ENCODE measurements around the gene DYNLT1.

DNA sequence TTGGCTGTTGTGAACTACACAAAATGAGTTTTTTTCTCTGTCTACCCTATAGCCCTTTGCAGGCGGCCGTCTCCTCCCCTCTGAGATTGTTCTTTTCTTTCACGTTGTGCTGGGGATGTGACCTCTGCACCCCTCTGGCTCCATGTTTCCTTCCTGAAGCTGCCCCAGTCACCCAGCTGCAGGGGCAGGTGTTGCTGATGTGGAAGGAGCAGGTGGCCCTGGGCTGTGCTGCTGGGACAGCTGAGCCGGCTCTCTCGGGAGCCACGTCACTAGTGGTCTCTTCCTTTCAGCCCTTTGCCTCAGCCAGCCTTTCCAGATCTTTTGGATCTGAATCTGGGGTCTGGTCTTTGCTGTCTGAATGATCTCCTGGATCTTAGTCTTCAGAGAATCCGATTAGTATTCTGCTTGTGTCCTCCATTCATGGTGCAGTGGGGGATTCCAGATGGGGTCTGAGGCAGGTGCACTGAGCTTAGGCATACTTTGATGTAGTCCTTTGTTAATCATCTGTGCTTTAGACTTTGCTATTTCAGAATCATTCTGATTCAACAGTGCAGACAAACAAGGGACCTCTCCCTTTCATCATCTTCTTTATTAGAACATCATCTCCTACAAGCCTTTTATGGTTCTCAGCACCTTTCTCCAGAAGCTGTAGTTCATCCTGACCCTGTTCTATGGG lies 53.3 kb downstream of the DYNLT1 start:
- TF ChIP-seq, protein P1, sequence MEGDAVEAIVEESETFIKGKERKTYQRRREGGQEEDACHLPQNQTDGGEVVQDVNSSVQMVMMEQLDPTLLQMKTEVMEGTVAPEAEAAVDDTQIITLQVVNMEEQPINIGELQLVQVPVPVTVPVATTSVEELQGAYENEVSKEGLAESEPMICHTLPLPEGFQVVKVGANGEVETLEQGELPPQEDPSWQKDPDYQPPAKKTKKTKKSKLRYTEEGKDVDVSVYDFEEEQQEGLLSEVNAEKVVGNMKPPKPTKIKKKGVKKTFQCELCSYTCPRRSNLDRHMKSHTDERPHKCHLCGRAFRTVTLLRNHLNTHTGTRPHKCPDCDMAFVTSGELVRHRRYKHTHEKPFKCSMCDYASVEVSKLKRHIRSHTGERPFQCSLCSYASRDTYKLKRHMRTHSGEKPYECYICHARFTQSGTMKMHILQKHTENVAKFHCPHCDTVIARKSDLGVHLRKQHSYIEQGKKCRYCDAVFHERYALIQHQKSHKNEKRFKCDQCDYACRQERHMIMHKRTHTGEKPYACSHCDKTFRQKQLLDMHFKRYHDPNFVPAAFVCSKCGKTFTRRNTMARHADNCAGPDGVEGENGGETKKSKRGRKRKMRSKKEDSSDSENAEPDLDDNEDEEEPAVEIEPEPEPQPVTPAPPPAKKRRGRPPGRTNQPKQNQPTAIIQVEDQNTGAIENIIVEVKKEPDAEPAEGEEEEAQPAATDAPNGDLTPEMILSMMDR (conservative IDR thresholded peaks at IDR 0.05; ENCODE audit: low read depth in 2 of 2): no peak
- TF ChIP-seq POLR2AphosphoS5 (IDR thresholded peaks at IDR 0.05; ENCODE audit: low read depth) (no peak), EZH2 (IDR thresholded peaks at IDR 0.05; ENCODE audit: low read depth, unreplicated experiment) (no peak), CREB1 (CRISPR knock-in tag; IDR thresholded peaks at IDR 0.05; ENCODE audit: low read depth) (no peak), ZNF331 (CRISPR knock-in tag; IDR thresholded peaks at IDR 0.05; ENCODE audit: low read depth) (no peak), STAT1 (IDR thresholded peaks at IDR 0.05; ENCODE audit: unreplicated experiment) (no peak), JUNB (IDR thresholded peaks at IDR 0.05; ENCODE audit: unreplicated experiment) (no peak), EZH2phosphoT487 (IDR thresholded peaks at IDR 0.05; ENCODE audit: unreplicated experiment) (no peak), NANOG (IDR thresholded peaks at IDR 0.05; ENCODE audit: borderline replicate concordance) (no peak)
- TF ChIP-seq, protein P2, sequence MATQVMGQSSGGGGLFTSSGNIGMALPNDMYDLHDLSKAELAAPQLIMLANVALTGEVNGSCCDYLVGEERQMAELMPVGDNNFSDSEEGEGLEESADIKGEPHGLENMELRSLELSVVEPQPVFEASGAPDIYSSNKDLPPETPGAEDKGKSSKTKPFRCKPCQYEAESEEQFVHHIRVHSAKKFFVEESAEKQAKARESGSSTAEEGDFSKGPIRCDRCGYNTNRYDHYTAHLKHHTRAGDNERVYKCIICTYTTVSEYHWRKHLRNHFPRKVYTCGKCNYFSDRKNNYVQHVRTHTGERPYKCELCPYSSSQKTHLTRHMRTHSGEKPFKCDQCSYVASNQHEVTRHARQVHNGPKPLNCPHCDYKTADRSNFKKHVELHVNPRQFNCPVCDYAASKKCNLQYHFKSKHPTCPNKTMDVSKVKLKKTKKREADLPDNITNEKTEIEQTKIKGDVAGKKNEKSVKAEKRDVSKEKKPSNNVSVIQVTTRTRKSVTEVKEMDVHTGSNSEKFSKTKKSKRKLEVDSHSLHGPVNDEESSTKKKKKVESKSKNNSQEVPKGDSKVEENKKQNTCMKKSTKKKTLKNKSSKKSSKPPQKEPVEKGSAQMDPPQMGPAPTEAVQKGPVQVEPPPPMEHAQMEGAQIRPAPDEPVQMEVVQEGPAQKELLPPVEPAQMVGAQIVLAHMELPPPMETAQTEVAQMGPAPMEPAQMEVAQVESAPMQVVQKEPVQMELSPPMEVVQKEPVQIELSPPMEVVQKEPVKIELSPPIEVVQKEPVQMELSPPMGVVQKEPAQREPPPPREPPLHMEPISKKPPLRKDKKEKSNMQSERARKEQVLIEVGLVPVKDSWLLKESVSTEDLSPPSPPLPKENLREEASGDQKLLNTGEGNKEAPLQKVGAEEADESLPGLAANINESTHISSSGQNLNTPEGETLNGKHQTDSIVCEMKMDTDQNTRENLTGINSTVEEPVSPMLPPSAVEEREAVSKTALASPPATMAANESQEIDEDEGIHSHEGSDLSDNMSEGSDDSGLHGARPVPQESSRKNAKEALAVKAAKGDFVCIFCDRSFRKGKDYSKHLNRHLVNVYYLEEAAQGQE (IDR thresholded peaks at IDR 0.05; ENCODE audit: unreplicated experiment): no peak
- TF ChIP-seq, protein P3, sequence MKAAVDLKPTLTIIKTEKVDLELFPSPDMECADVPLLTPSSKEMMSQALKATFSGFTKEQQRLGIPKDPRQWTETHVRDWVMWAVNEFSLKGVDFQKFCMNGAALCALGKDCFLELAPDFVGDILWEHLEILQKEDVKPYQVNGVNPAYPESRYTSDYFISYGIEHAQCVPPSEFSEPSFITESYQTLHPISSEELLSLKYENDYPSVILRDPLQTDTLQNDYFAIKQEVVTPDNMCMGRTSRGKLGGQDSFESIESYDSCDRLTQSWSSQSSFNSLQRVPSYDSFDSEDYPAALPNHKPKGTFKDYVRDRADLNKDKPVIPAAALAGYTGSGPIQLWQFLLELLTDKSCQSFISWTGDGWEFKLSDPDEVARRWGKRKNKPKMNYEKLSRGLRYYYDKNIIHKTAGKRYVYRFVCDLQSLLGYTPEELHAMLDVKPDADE (IDR thresholded peaks at IDR 0.05): no peak

Data from GM23338 (cell line).